C4-2B (cell line): ENCODE measurements around the gene BUD31.

Source experiments
- ZFX ChIP-seq: fragments of 450-650 bp; IDR thresholded peaks from 2 replicates; pipeline ENCODE4 v1.6.1; 2017
- TF ChIP-seq, protein P1 (sequence below): fragments of 450-650 bp; conservative IDR thresholded peaks from 2 replicates; pipeline ENCODE4 v1.5.1; 2017; ENCODE audit warnings: mild to moderate bottlenecking

DNA sequence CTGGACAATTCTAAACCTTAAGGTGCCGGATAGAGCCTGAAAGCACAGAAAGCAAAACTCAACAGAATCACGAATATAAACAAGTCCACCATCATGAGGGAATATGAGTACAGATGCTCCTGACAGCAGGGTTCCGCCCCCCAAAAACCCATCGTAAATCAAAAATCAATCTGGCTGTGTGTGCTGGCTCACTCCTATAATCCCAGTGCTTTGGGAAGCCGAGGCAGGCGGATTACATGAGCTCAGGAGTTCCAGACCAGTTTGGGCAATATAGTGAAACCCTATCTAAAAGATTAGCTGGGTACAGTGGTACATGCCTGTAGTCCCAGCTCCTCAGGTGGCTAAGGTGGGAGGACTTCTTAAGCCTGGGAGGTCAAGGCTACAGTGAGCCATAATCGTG is 12.2 kb downstream of the BUD31 start:
- TF ChIP-seq, protein P1, sequence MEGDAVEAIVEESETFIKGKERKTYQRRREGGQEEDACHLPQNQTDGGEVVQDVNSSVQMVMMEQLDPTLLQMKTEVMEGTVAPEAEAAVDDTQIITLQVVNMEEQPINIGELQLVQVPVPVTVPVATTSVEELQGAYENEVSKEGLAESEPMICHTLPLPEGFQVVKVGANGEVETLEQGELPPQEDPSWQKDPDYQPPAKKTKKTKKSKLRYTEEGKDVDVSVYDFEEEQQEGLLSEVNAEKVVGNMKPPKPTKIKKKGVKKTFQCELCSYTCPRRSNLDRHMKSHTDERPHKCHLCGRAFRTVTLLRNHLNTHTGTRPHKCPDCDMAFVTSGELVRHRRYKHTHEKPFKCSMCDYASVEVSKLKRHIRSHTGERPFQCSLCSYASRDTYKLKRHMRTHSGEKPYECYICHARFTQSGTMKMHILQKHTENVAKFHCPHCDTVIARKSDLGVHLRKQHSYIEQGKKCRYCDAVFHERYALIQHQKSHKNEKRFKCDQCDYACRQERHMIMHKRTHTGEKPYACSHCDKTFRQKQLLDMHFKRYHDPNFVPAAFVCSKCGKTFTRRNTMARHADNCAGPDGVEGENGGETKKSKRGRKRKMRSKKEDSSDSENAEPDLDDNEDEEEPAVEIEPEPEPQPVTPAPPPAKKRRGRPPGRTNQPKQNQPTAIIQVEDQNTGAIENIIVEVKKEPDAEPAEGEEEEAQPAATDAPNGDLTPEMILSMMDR = no peak
- no peak for TF ChIP-seq ZFX
